ENCODE measurements around the gene RNF213.
"Not testable (repeated sequence)": the region's sequence is repeated elsewhere in the genome, so short reads cannot be mapped to it uniquely, and the experiment has no call there.

Gene RNF213

DNA sequence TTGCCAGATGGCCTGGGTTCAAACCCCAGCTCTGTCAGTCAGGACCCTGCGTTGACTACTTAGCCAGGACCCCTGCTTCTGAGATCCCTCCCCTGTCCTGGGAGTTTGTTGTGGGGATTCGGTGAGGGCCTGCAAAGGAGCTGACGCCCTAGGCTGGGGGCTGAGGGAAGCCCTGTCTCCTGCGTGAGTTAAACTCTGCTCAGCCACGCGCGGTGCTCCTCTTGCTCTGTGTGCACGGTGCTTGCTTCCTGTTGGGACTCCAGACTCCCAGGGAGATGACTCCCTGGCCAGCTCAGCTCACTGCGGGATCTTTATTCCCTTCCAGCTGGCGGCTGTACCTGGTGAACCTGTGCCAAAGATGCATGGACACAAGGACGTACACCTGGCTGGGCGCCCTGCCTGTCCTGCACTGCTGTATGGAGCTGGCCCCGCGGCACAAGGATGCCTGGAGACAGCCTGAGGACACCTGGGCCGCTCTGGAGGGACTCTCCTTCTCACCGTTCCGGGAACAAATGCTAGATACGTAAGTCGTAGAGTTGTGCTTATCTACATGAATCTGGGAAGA lies 37.4 kb downstream of the RNF213 start:
- no peaks in the 10 kb centered on the region for H3K4me1 ChIP-seq (ENCODE audit: control insufficient read depth, insufficient read depth, low read depth, low read length)
- no peak overlapping the region for H3K23ac ChIP-seq (ENCODE audit: low read length in 2 of 2)
- H3K4me3 ChIP-seq (ENCODE audit: insufficient read depth in 1 of 2, low read depth in 1 of 2, low read length in 2 of 2) = peak overlapping the region in 1 of 2 experiments; percentile 26
- peaks cover 56 to 90% of the 10 kb centered on the region in 2 experiments for H3K36me3 ChIP-seq (ENCODE audit: control insufficient read depth in 1 of 2, insufficient read depth in 2 of 2, low read depth in 1 of 2, low read length in 2 of 2)
- no peak overlapping the region for H3K27ac ChIP-seq (ENCODE audit: low read length, poor library complexity, severe bottlenecking)
- peaks cover 4% of the 10 kb centered on the region for H3K79me1 ChIP-seq (replicated peaks; ENCODE audit: low read length, poor library complexity, severe bottlenecking)
- H4K91ac ChIP-seq (ENCODE audit: low read length) = no peak overlapping the region
- no peak overlapping the region for H3K4me2 ChIP-seq (ENCODE audit: low read length, poor library complexity, severe bottlenecking)
- H2AFZ ChIP-seq (ENCODE audit: low read depth, low read length) = no peak overlapping the region
- H3K9ac ChIP-seq (ENCODE audit: low read length) = no peak overlapping the region
- no peak overlapping the region for H3K4ac ChIP-seq (ENCODE audit: low read depth in 1 of 2, low read length in 2 of 2)
- 99% methylated on average over 19 of the region's 19 CpGs for WGBS
- H3K9me3 ChIP-seq (ENCODE audit: control insufficient read depth, low read length) = no peaks in the 10 kb centered on the region
- H3K18ac ChIP-seq (ENCODE audit: low read depth in 1 of 2, low read length in 2 of 2) = no peak overlapping the region
- H3K14ac ChIP-seq (ENCODE audit: low read length in 2 of 2) = no peak overlapping the region
- H4K8ac ChIP-seq (ENCODE audit: low read length) = no peak overlapping the region
- DNase-seq = no peak
- no peak overlapping the region for H2BK15ac ChIP-seq (ENCODE audit: low read depth, poor library complexity, severe bottlenecking)
- H2BK5ac ChIP-seq (ENCODE audit: low read depth, low read length, poor library complexity, severe bottlenecking) = no peak overlapping the region
- H3K27me3 ChIP-seq (ENCODE audit: control insufficient read depth in 1 of 2, insufficient read depth in 1 of 2, low read length in 2 of 2) = no peaks in the 10 kb centered on the region
- H2BK12ac ChIP-seq (ENCODE audit: low read length in 2 of 2) = no peak overlapping the region
- no peak overlapping the region for H2BK120ac ChIP-seq (ENCODE audit: low read depth, low read length)
- no peak overlapping the region for H2AK5ac ChIP-seq (ENCODE audit: low read length, severe bottlenecking)

DNA sequence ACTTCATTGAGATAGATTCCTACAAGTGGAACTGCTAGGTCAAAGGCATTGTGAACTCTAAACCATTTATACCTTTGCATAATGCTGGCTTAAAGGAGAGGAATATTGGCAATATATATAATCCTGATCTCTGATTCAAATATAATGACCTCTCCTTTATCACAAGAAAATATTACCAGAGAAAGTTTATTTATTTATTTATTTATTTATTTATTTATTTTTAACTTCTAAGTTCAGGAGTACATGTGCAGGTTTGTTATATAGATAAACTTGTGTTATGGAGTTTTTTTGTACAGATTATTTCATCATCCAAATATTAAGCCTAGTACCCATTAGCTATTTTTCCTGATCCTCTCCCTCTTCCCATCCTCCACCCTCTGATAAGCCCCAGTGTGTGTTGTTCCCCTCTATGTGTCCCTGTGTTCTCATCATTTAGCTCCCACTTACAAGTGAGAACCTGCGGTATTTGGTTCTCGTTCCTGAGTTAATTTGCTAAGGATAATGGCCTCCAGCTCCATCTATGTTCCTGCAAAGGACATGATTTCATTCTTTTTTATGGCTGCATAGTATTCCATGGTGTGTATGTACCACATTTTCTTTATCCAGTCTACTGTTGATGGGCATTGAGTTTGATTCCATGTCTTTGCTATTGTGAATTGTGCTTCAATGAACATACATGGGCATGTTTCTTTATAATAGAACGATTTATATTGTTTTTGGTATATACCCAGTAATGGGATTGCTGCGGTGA lies 38.9 kb downstream of the RNF213 start:
- H4K91ac ChIP-seq (ENCODE audit: low read length); H2BK120ac ChIP-seq (ENCODE audit: low read depth, low read length): not testable (repeated sequence)

DNA sequence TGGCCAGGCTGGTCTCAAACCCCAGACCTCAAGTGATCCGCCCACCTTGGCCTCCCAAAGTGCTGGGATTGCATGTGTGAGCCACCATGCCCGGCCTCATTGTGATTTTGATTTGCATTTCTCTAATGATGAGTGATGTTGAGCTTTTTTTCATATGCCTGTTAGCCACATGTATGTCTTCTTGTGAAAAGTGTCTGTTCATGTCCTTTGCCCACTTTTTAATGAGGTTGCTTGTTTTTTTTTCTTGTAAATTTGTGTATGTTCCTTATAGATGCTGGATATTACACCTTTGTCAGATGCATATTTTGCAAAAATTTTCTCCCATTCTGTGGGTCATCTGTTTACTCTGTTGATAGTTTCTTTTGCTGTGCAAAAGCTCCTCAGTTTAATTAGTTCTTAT lies 40.1 kb downstream of the RNF213 start:
- H2AFZ ChIP-seq (ENCODE audit: low read depth, low read length); H3K9me3 ChIP-seq (ENCODE audit: control insufficient read depth, low read length); H2BK120ac ChIP-seq (ENCODE audit: low read depth, low read length); H2AK5ac ChIP-seq (ENCODE audit: low read length, severe bottlenecking); H2BK5ac ChIP-seq (ENCODE audit: low read depth, low read length, poor library complexity, severe bottlenecking); H3K4me1 ChIP-seq (ENCODE audit: control insufficient read depth, insufficient read depth, low read depth, low read length); H4K8ac ChIP-seq (ENCODE audit: low read length); H3K18ac ChIP-seq (ENCODE audit: low read depth in 1 of 2, low read length in 2 of 2); DNase-seq; H3K4ac ChIP-seq (ENCODE audit: low read depth in 1 of 2, low read length in 2 of 2); H2BK12ac ChIP-seq (ENCODE audit: low read length in 2 of 2); H3K4me2 ChIP-seq (ENCODE audit: low read length, poor library complexity, severe bottlenecking); H3K9ac ChIP-seq (ENCODE audit: low read length); H3K14ac ChIP-seq (ENCODE audit: low read length in 2 of 2); H3K27me3 ChIP-seq (ENCODE audit: control insufficient read depth in 1 of 2, insufficient read depth in 1 of 2, low read length in 2 of 2); H3K4me3 ChIP-seq (ENCODE audit: insufficient read depth in 1 of 2, low read depth in 1 of 2, low read length in 2 of 2); H4K91ac ChIP-seq (ENCODE audit: low read length); H3K27ac ChIP-seq (ENCODE audit: low read length, poor library complexity, severe bottlenecking); H3K79me1 ChIP-seq (replicated peaks; ENCODE audit: low read length, poor library complexity, severe bottlenecking); H2BK15ac ChIP-seq (ENCODE audit: low read depth, poor library complexity, severe bottlenecking); H3K23ac ChIP-seq (ENCODE audit: low read length in 2 of 2): not testable (repeated sequence)
- WGBS = 100% methylated on average over 2 of the region's 2 CpGs
- peaks cover 55 to 92% of the 10 kb centered on the region in 2 experiments for H3K36me3 ChIP-seq (ENCODE audit: control insufficient read depth in 1 of 2, insufficient read depth in 2 of 2, low read depth in 1 of 2, low read length in 2 of 2)

More for the DNA sequence above, 38.9 kb downstream of the RNF213 start:
- H3K36me3 ChIP-seq (ENCODE audit: control insufficient read depth in 1 of 2, insufficient read depth in 2 of 2, low read depth in 1 of 2, low read length in 2 of 2) = peaks cover 56 to 94% of the 10 kb centered on the region in 2 experiments
- H2AFZ ChIP-seq (ENCODE audit: low read depth, low read length); H3K9me3 ChIP-seq (ENCODE audit: control insufficient read depth, low read length); H3K27me3 ChIP-seq (ENCODE audit: control insufficient read depth in 1 of 2, insufficient read depth in 1 of 2, low read length in 2 of 2); H3K4me2 ChIP-seq (ENCODE audit: low read length, poor library complexity, severe bottlenecking); H3K4me1 ChIP-seq (ENCODE audit: control insufficient read depth, insufficient read depth, low read depth, low read length); H2BK15ac ChIP-seq (ENCODE audit: low read depth, poor library complexity, severe bottlenecking); H3K9ac ChIP-seq (ENCODE audit: low read length); H3K18ac ChIP-seq (ENCODE audit: low read depth in 1 of 2, low read length in 2 of 2); DNase-seq; H2AK5ac ChIP-seq (ENCODE audit: low read length, severe bottlenecking); H2BK5ac ChIP-seq (ENCODE audit: low read depth, low read length, poor library complexity, severe bottlenecking); H3K27ac ChIP-seq (ENCODE audit: low read length, poor library complexity, severe bottlenecking); H4K8ac ChIP-seq (ENCODE audit: low read length); H3K4me3 ChIP-seq (ENCODE audit: insufficient read depth in 1 of 2, low read depth in 1 of 2, low read length in 2 of 2); H3K14ac ChIP-seq (ENCODE audit: low read length in 2 of 2); H3K79me1 ChIP-seq (replicated peaks; ENCODE audit: low read length, poor library complexity, severe bottlenecking); H3K4ac ChIP-seq (ENCODE audit: low read depth in 1 of 2, low read length in 2 of 2); H2BK12ac ChIP-seq (ENCODE audit: low read length in 2 of 2); H3K23ac ChIP-seq (ENCODE audit: low read length in 2 of 2): not testable (repeated sequence)
- WGBS = 95% methylated on average over 2 of the region's 4 CpGs

DNA sequence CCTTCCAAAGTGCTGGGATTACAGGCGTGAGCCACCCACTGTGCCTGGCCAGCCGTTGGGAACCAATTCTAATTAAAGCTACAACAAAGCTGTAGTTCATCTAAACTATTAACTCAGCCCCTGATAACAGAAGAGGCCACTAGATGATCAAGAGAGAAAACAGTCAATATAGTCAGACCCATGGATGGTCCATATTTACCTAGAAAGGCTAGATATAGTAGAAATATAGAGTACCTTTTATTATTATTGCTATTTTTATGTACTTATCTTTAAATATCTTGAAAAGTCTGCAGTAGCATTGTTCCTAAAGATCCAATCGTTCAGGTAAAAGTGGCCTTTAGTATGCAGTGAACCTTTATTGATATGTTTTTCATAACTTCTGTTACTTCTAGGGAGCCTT lies 43.2 kb downstream of the RNF213 start:
- no peak for DNase-seq
- H3K9ac ChIP-seq (ENCODE audit: low read length) = no peak overlapping the region
- H4K8ac ChIP-seq (ENCODE audit: low read length) = no peak overlapping the region
- H3K23ac ChIP-seq (ENCODE audit: low read length in 2 of 2) = no peak overlapping the region
- WGBS = 100% methylated on average over 2 of the region's 3 CpGs
- no peak overlapping the region for H2AFZ ChIP-seq (ENCODE audit: low read depth, low read length)
- H3K4me3 ChIP-seq (ENCODE audit: insufficient read depth in 1 of 2, low read depth in 1 of 2, low read length in 2 of 2) = no peak overlapping the region
- no peaks in the 10 kb centered on the region for H3K27me3 ChIP-seq (ENCODE audit: control insufficient read depth in 1 of 2, insufficient read depth in 1 of 2, low read length in 2 of 2)
- H2BK12ac ChIP-seq (ENCODE audit: low read length in 2 of 2) = no peak overlapping the region
- no peak overlapping the region for H3K14ac ChIP-seq (ENCODE audit: low read length in 2 of 2)
- no peak overlapping the region for H2BK5ac ChIP-seq (ENCODE audit: low read depth, low read length, poor library complexity, severe bottlenecking)
- no peak overlapping the region for H4K91ac ChIP-seq (ENCODE audit: low read length)
- H3K9me3 ChIP-seq (ENCODE audit: control insufficient read depth, low read length) = peaks cover 9% of the 10 kb centered on the region
- H3K4ac ChIP-seq (ENCODE audit: low read depth in 1 of 2, low read length in 2 of 2) = no peak overlapping the region
- H2BK15ac ChIP-seq (ENCODE audit: low read depth, poor library complexity, severe bottlenecking) = no peak overlapping the region
- H3K79me1 ChIP-seq (replicated peaks; ENCODE audit: low read length, poor library complexity, severe bottlenecking) = peaks cover 8% of the 10 kb centered on the region
- peaks cover 50 to 93% of the 10 kb centered on the region in 2 experiments for H3K36me3 ChIP-seq (ENCODE audit: control insufficient read depth in 1 of 2, insufficient read depth in 2 of 2, low read depth in 1 of 2, low read length in 2 of 2)
- no peak overlapping the region for H2AK5ac ChIP-seq (ENCODE audit: low read length, severe bottlenecking)
- no peak overlapping the region for H3K27ac ChIP-seq (ENCODE audit: low read length, poor library complexity, severe bottlenecking)
- no peaks in the 10 kb centered on the region for H3K4me1 ChIP-seq (ENCODE audit: control insufficient read depth, insufficient read depth, low read depth, low read length)
- no peak overlapping the region for H2BK120ac ChIP-seq (ENCODE audit: low read depth, low read length)
- no peak overlapping the region for H3K4me2 ChIP-seq (ENCODE audit: low read length, poor library complexity, severe bottlenecking)
- no peak overlapping the region for H3K18ac ChIP-seq (ENCODE audit: low read depth in 1 of 2, low read length in 2 of 2)
